GM18526 (cell line): Measurements from ENCODE around the gene MATK.

Experiments used
- POLR2A ChIP-seq: IDR thresholded peaks from 3 replicates; pipeline ENCODE4 v1.6.1; 2011; ENCODE audit not compliant: insufficient read length; ENCODE audit errors: extremely low read depth

The MATK gene

GRCh38 chr19:3730457-3730958, 55.7 kb downstream of the MATK start:
- TF ChIP-seq POLR2A, result no peak
